GM18498 (cell line): ENCODE data around the gene PCCA.
"Not testable (repeated sequence)": the region's sequence is repeated elsewhere in the genome, so short reads cannot be mapped to it uniquely, and the experiment has no call there.

Source experiments
- ATAC-seq: cut with Tn5 transposase; IDR thresholded peaks from one replicate; pipeline ENCODE4 v1.9.1; 2021; ENCODE audit warnings: mild to moderate bottlenecking, moderate library complexity; ENCODE audit not compliant: unreplicated experiment

Gene PCCA

DNA sequence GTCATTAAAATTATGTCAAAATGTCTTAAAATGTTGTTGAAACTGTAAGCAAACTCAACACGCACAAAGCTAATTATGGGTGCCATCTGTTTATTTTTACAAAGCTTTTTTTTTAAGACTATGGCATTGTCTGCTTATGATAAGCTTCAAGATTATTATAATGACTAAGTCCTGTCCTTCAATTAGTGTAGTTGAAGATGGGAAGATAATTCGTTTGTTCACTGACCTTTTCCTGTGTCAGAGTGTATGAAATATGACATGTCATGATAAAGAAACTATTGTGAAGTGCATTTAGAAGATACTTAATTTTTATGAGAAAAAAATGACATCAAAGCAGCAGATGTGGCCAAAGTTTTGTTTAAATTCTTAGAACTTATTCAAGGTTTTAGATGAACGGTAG is 211.3 kb downstream of the PCCA start:
- ATAC-seq: no peak

DNA sequence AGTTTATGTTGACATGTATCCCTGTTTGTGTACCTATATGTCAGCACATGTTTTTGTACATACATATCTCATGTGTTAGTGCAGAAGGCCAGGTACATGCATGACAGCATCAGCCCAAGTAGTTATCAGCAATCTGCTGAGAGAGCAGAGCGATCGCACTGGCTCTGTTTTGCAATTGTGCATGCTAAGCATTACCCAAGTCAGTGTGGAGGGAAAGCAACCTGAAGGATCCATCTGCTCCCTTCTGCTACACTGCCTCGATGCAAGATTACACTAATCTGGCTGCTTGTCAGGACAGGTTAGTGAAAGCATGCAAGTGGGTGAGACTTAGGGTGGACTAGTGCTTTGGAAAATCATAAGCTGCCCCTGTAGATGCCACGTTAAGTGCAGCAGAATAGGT is 211.8 kb downstream of the PCCA start:
- no peak for ATAC-seq

DNA sequence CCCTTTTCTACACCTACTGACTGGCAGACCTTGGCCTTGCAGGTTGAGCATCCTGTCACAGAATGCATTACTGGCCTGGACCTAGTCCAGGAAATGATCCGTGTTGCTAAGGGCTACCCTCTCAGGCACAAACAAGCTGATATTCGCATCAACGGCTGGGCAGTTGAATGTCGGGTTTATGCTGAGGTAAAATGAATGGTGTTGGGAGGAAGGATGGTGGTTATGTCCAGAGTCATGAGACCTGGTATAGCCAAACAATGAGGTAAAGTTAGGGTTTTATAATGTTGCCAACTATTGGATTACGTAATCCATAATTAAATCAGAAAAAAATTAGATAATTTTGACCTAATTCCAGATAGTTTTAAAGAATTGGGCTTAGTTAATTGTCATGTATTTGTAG is 212.5 kb downstream of the PCCA start:
- ATAC-seq: no peak

DNA sequence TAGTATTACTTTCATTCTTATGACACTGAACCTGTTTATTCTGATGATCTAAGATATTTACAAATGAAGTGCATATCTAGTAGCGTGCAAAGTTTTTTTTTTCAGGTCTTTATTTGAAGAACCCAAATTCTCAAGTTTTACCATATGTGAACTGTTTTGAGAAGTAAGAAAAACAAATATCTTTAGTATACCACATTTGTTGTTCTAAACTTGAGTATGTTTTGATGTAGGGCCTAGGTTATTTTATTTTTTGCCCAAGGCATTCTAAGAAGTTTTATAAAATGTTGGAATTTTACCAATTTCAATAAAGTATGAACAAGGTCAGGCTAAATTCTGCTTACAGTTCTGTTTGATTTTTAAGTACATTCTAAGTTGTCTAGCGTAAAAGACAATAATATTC is 213.5 kb downstream of the PCCA start:
- no peak for ATAC-seq

DNA sequence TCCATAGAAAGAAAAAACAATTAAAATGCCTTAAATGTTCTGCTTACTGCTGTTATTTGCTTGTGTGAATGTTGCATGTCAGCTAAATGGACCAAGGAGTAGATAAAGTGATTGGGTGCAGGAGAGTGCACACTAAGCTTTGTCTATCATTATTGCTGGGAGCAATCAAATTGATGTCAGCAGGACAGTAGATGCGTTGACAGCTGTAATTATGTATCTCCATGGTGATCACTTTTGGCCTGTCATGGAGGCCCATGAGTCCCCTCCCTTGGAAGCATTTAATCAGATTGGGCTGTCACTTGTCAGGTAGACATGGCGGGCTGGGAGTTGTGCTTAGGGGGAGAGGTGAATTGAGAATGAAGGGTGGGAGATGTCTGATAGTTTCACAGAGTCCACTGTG is 215.3 kb downstream of the PCCA start:
- ATAC-seq: no peak

DNA sequence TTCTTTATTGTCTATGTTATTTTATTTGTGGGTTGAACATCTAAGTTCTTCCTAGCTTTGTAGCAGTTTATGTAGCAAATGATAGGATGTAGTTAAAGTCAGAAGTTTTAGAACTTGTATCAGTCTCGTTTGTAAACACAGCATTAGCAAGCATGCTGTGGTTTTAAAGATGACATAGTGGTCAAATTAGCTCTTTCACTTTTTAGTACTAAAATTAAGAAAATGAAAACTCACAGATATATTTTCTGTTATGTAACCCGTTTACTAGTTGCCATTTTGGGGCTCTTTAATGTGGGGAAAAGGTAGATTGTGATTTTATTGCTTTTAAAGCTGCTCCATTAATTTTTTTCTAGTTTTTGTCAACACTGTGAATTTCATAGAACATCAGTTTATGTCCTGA is 216.5 kb downstream of the PCCA start:
- no peak for ATAC-seq

DNA sequence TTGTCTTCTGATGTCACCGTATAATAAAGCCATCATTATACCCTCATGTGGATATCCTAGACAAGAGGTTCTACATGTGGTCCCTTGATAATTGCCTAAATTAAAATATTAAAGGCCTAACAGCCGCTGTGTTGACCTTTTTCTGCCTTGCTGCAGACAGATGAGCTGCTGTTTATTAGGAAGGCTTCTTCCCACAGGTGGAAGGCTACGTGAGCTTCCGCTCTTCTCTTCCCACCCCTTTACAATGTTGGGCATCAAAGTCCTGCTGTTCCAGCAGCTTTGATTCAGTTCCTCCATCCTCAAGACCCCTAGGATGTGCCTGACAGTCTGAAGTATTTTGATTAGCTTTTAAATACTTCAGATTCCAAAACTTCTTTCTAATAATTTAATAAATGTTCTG is 217.1 kb downstream of the PCCA start:
- ATAC-seq: no peak

DNA sequence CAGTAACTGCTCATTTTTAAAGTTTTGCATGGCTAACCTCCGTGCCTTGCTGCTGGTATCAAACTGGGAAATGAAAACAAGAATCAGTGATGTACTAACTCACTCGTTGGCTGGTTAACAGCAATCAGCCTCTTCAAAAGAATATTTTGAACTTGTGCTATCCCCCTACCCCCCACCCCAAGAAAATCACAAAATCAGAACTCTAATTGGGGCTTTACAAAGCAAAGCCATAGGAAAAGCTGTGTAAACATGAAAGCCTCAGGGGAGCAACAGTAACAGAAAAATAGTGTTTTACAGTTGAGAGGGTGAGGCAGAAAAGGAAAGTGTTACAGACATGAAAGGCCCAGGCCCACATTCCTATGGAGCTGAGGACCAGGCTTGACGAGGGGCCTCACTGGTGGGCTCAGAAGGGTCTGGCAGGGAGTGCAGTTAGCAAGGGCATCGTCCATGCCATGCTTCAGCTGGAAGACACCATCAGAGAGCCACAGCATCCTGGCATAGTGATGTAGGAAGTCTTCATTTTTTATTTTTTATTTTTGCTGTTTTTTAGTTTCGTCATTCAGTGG is 217.6 kb downstream of the PCCA start:
- ATAC-seq: no peak

DNA sequence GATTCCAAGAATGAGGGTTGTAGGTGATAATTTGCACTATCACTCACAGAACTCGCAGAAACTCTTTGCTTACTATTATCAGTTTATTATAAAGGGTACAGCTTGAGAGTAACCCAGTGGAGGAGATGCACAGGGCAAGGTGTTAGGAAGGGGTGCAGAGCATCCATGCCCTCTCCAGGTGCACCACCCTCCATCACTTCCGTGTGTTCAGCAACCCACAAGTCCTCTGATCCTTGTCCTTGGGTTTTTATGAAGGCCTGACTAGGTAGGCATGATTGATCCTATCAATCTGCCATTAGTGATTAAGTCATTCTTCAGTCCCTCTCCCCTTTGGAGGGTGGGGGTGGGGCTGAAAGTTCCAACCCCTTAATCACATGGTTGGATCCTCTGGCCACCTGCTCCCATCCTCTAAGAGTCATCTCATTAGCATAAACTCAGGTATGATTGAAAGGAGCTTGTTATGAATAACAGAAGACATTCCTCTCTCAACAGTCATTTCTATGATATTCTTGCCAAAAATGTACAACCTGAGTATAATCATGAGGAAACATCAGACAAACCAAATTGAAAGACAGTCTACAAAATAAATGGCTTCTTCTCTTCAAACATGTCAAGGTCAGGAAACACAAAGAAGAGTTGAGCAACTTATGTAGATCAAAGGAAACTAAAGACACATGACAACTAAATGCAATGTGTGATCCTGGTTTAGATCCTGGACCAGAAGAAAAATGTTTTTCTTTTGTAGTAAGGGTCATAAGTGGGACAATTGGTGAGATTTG is 225.4 kb downstream of the PCCA start:
- ATAC-seq: no peak

DNA sequence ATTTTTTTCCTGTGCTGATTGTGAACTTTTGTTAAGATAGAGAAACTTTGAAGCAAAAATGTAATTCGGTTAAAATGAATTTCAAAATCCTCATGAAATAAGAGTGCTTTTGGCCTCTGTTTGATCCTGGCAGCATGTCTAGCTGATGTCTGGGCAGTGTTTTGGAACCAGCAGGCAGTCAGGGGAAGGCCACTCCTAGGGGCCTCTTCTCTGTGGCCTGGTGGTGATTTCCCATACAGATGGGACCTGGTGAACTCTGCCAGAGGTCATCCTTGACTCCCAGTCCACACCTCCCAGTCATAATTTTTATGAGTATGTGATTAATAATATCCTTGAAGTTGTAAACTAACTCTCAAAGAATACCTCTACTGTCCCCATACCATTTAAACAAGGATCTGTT is 226.6 kb downstream of the PCCA start:
- no peak for ATAC-seq

DNA sequence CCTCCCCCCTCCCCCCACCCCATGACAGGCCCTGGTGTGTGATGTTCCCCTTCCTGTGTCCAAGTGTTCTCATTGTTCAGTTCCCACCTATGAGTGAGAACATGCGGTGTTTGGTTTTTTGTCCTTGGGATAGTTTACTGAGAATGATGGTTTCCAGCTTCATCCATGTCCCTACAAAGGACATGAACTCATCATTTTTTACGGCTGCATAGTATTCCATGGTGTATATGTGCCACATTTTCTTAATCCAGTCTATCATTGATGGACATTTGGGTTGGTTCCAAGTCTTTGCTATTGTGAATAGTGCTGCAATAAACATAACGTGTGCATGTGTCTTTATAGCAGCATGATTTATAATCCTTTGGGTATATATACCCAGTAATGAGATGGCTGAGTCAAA is 229.6 kb downstream of the PCCA start:
- not testable (repeated sequence) for ATAC-seq

DNA sequence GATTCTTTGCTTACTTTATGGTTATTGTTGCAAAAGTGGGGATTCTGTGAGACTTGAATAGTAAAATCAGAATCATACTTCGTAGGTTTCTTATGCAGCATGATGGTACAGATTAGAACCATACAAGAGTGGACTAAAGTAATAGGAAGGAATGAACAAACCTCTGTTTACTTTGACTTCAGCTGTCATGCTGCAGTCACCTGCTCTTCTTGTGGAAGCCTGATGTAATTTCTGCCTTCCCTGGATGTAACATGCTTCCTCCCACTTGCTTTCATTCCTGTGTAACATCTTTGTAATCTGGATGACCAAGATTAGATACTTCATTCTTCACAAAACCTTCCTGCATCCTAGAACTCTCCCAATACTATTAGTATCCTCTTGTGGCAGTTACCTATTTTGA is 235.0 kb downstream of the PCCA start:
- no peak for ATAC-seq

DNA sequence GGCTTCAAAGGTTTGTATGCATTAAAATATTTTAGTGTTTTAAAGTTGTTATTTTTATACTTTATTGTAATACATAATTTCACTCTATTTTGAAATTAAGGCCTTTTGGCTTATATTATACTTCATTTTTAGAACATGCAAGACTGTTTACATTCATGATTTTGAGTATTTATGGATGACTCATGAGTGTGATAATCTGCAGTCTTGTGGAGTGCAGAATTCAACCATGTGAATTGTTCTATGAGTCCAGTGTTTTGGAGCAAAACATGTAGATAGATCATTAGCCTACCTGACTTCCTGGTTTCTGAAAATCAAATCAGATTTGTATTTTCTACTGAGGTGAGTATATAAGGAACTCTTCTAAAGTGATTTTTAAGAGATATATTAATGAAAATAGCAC is 241.8 kb downstream of the PCCA start:
- ATAC-seq: no peak

DNA sequence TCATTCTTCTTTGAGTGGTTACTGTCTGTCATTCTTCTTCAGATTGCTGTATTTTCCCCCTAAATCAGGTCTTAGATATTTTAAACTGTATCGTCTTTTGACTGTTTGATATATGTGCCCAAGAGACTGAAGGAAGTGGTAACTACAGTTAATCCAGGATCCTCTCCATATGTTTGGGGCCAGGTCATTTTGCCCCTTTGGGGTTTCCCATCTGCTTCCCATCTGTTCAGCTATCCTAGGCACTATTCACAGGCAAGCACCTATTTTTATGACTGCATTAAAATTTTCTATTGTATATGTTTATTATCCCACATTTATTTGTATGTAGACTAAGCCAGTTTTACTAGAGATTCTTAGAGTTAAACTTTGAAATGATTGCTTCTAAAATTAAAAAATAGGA is 244.2 kb downstream of the PCCA start:
- no peak for ATAC-seq

DNA sequence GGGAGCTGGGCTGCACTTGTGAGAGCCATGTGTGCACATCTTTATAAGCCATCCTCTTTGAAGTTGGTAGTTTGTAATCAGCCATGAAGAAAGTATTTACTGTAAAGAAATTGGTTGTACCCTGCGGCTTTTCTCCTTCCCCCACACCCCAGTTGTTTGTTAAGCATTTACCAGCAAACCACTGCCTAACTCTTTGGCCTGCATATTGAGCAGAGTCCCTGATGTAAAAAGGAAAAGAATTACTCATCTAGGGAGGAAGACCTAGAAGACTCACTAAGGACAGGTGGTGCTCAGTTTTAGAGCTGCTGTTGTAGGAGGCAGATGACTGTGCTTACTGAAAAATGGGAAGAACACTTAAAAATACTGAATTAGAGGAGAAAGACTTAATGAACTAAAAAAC is 245.3 kb downstream of the PCCA start:
- no peak for ATAC-seq

DNA sequence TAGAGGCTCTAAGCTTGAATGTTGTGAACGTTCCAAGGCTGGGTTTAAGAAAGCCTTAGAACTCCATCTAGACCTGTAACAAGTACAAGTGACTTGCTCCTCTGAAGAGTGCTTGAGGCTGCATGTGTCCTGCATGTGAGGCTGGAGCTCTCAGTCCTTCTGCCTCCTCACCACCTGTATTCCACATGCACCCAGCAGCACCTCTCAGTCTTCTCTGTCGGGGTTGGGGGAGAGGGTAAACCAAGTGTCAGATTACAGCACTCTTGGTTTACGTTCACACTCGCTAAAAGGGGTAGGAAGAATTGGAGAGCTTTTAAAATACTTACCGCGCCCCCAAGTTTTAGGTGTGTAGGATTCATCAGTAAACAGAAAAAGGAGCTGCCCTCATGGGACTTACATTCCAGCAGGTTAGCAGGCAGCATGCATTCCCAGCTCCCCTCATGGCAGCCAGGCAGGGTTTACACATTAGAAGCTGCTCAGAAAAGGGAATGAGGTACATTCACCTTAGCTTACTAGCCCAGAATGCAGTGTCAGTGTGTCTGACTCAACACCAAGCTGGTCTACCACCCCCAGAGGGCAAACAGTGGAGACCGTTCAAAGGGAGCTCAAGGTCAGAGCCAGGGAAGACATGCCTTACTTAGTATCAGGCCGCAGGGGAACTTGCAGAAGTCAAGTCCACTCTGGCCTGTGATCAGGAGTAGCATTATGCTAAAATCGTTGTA is 248.1 kb downstream of the PCCA start:
- no peak for ATAC-seq

DNA sequence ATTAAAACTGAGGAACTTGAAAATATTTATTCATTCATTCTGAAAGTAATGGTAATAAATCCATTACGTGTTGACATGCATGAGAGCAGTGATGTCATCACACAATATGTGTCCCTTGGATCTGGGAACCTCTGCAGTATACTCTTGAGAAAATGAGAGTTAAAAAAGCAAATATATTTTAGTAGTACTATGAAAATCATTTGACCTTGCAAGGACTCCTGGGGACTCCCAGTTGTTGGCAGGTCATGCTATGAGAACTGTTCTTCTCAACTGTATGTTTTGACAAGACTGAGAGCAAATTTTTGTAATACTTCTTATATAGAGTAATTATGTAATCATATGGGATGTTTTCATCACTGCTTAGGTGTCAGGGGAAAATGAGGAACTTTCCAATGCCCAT is 249.4 kb downstream of the PCCA start:
- ATAC-seq: no peak

DNA sequence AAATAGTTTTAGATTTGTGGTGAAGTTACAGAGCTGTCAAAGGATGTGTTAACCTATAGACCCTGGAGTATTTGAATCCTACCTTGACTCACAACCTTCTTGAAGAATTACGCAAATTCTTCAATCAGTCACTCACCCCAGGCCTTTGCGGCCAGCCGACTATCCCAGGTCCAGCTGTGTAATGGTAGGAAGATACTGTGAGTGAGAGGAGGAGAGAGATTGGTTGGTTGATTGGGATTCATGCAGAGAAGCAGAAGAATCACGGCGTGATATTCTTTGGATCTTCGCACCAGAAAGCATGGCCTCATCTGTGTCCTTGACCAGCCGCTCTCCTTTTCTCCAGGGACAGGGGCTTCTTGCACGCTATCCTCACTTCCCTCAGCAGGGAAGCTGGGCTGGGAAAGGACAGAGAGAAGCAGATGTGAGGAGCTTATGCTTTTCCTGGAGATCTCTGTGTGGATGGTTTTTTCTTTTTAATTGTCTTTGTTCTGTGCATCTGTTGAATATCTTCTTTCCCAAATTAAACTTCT is 250.6 kb downstream of the PCCA start:
- ATAC-seq: no peak

DNA sequence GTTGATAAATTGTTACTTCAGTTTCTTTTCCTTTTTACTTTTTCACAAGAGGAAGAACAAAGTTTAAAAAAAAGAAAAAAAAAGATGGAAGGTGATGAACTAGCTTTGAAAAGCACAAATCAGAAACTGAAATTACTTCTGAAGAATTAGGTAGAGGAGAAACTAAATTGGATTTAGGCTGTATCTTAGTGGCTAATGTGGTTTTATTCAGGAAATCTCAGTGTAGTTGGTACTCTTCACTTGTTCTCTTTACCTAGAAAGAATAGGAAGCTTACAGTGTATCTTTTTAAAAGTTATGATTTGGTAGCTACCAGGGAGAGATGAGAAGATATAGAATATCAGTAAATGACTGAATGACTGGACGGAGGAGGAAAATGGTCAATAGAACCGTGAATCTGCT is 252.0 kb downstream of the PCCA start:
- no peak for ATAC-seq

DNA sequence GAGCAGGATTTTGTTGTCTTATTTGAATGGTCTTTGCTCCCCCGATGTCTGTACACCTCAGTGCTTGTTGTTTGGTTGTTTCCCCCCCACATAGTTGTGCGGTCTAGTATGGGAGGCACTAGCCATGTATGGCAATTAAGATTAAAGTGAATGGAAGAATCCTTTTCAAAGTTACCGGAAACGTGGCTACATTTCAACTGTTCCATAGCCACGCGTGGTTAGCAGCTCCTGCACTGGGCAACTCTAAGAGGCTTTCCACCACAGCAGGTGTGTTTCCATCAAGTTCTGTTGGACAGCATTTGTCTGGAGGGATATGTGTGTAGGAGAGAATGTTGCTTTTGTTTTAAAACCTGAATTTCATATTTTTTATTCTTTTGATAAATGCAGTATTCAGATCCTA is 252.4 kb downstream of the PCCA start:
- no peak for ATAC-seq

DNA sequence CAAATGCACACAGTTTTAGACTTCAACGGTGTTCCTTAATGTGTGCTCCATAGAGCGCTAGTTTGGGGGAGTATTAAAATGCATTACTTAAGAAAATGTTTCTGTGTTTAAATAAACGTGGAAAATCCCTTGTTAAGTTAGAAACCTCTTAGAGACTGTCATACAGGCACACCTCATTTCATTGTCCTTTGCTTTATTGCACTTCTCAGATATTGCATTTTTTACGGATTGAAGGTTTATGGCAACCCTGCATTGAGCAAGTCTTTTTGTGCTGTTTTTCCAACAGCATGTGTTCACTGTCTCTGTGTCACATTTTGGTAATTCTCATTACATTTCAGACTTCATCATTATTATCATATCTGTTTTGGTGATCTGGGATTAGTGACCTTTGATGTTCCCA is 255.7 kb downstream of the PCCA start:
- no peak for ATAC-seq

DNA sequence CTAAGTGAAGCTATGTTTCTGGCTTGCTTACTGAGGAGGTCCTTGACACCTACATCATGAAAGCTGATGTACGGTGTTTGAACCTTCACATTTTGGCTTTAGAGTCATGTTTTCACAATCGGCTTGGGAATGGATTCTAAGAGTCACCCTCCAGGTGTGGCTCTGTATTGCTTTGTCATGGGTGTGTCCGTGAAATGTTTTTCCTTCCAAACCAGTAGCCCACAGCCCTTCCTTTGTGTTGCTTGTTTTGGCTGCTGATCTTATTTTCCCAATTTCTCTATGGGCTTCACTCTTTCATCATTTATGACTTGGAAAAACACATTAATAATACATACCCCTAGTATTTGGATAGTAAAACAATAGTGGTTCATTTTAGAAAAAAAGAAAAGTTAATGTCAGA is 259.1 kb downstream of the PCCA start:
- no peak for ATAC-seq
